Purkinje cell (primary cell): ENCODE data around the gene STT3B. TPM values are rescaled to one million over a fixed set of nuclear protein-coding genes. Genes with fewer than 3 reads are reported as not detected.

ENCODE experiments used
- polyA plus RNA-seq: library from polyadenylated mRNA; unstranded; fragments of >200 nt; fragmentation: Nextera tagmentation; gene quantifications from 2 replicates; pipeline ENCODE4 v1.2.1, GENCODE V29; 2014

Gene STT3B
- 85.7 and 87.4 TPM in 2 replicates for polyA plus RNA-seq

DNA sequence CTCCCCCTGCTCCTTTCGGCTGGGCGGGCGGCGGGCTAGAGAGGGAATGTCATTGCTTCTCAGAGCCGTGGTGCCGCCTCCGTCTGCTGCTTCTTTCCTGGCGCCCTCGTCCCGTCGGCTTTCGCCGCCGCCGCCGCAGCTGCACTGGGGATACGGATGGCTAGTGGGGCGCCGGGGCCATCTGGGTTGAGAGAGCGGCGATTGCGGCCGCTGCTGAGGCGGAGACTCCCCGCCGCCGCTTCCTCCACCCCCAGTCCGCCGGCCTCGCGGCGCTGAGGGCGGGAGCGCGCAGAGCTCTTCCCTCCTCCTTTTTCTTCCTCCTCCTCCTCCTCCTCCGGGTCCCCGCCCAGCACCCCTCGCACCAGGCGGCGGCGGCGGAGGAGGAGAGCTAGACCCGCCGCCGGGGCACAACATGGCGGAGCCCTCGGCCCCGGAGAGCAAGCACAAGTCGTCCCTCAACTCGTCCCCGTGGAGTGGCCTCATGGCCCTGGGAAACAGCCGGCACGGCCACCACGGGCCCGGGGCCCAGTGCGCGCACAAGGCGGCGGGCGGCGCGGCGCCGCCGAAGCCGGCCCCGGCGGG is at the start of gene STT3B:
STT3B (plus strand) TSS at position 339 of the 582 bp plus-strand sequence; CDS start at position 413, 74 bp downstream.

